ENCODE measurements around the gene SCAPER.
"Not testable (repeated sequence)": the region's sequence is repeated elsewhere in the genome, so short reads cannot be mapped to it uniquely, and the experiment has no call there.

The SCAPER gene

GRCh38 chr15:76309601-76310330 lies 595.4 kb downstream of the SCAPER start:
- peak; percentile 59 for DNase-seq

- no peak for DNase-seq
These were observed 601.2 kb downstream of the SCAPER start for GRCh38 chr15:76303909-76304308.

- no peak for DNase-seq
These were observed 605.4 kb downstream of the SCAPER start for GRCh38 chr15:76299786-76300185.

GRCh38 chr15:76298986-76299385 lies 606.2 kb downstream of the SCAPER start:
- DNase-seq = no peak

GRCh38 chr15:76297951-76298350 lies 607.2 kb downstream of the SCAPER start:
- DNase-seq = not testable (repeated sequence)
